SU-DHL-6 (cell line): Measurements from ENCODE around the gene MICAL2.

Source experiments
- H2AFZ ChIP-seq: fragments of 200-600 bp; sonication (generic); 2 replicates; pipeline ENCODE4 v1.6.1; 2014; ENCODE audit warnings: low read depth, mild to moderate bottlenecking, moderate library complexity, mixed read lengths, antibody characterized with exemption, low read length; ENCODE audit not compliant: severe bottlenecking
- H3F3A ChIP-seq: fragments of 200-600 bp; shearing (Covaris generic); 2 replicates; pipeline ENCODE4 v1.6.0; 2016; ENCODE audit warnings: antibody characterized with exemption, mild to moderate bottlenecking; ENCODE audit not compliant: insufficient read depth
- H3K27ac ChIP-seq: fragments of 200-600 bp; sonication (generic); 2 replicates; pipeline ENCODE4 v1.5.1; 2016; ENCODE audit warnings: low read depth, mild to moderate bottlenecking, low read length, moderate library complexity, mixed read lengths
- H3K27me3 ChIP-seq: fragments of 200-600 bp; sonication (generic), shearing (Covaris generic); 2 replicates; pipeline ENCODE4 v1.6.0; 2014; ENCODE audit warnings: mild to moderate bottlenecking, low read length
- H3K36me3 ChIP-seq: fragments of 200-600 bp; sonication (generic); 2 replicates; pipeline ENCODE4 v1.6.1; 2014; ENCODE audit warnings: mild to moderate bottlenecking, low read length, mixed read lengths
- H3K4me2 ChIP-seq: fragments of 300-600, 200-600 bp; shearing (Covaris generic), sonication (generic); 2 replicates; pipeline ENCODE4 v1.6.0; 2014; ENCODE audit warnings: low read length, low read depth, mild to moderate bottlenecking; ENCODE audit not compliant: poor library complexity, severe bottlenecking
- H3K4me3 ChIP-seq: fragments of 200-600 bp; sonication (generic); 2 replicates; pipeline ENCODE4 v1.5.1; 2014; ENCODE audit warnings: antibody characterized with exemption, low read length, mild to moderate bottlenecking, mixed read lengths; ENCODE audit not compliant: insufficient read depth, poor library complexity, severe bottlenecking
- H3K79me2 ChIP-seq: fragments of 200-600 bp; sonication (generic); 2 replicates; pipeline ENCODE4 v1.6.1; 2014; ENCODE audit warnings: mild to moderate bottlenecking, low read length, moderate library complexity; ENCODE audit not compliant: insufficient read depth
- H3K9ac ChIP-seq: fragments of 200-600 bp; sonication (generic); 2 replicates; pipeline ENCODE4 v1.7.0; 2014; ENCODE audit warnings: mild to moderate bottlenecking, low read length
- H3K9me2 ChIP-seq: fragments of 200-600 bp; sonication (generic); replicated peaks from 2 replicates; pipeline ENCODE4 v1.6.1; 2014; ENCODE audit warnings: low read length; ENCODE audit not compliant: insufficient read depth
- H3K9me3 ChIP-seq: fragments of 200-600 bp; sonication (generic); 2 replicates; pipeline ENCODE4 v1.6.1; 2014; ENCODE audit warnings: low read length, mixed read lengths; ENCODE audit not compliant: insufficient read depth
- H4K20me1 ChIP-seq: fragments of 200-600 bp; sonication (generic); 2 replicates; pipeline ENCODE4 v1.6.1; 2014; ENCODE audit warnings: low read depth, mild to moderate bottlenecking, antibody characterized with exemption, low read length, moderate library complexity, mixed read lengths
- EZH2phosphoT487 ChIP-seq: fragments of 200-600 bp; sonication (generic), shearing (Covaris generic); conservative IDR thresholded peaks from 2 replicates; pipeline ENCODE4 v1.6.1; 2018; ENCODE audit warnings: mild to moderate bottlenecking, antibody characterized with exemption, low read length, moderate library complexity, mixed read lengths
- TF ChIP-seq, protein P1 (sequence below): fragments of 200-600 bp; sonication (generic); IDR thresholded peaks from one replicate; pipeline ENCODE4 v1.5.1; 2017; ENCODE audit warnings: antibody characterized with exemption, mild to moderate bottlenecking, low read length, moderate library complexity; ENCODE audit not compliant: insufficient read depth, poor library complexity, severe bottlenecking

The MICAL2 gene

DNA sequence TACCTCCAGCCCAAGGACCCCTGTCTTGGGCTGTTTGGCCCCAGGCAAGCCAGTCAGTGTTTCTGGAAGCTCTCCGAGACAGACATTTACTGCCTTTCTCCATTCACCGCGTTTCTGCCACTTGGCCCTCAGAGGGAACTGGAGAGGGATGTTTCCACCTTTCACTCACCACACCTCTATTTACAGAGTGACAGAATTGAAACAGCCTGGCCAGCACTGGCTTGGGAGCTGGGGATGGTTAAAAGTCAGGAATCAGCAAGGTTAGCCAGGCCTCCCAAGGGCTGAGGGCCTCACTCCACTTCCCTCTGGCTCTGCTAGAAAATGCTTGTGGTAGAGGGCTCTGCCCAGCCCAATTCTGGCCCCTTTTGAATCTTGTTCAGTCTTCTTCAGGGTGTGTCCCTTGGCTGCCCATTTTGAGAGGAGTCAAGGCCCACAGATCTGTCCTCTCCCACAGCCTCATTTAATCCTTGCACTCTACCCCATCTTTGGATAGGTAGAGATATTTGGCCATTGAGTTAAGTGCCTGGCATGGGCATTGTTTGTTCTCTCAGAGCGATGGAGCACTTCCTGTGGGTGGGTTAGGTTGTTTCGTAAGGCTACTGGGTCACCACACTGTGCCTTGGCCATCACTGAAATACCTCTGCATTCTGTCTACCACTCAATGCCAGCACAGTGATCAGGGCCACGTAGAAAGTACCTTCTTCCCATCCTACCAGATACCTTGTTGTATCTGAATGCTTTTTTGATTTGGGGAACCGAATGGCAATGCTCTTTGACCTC is 119.2 kb downstream of the MICAL2 start:
- no peak for TF ChIP-seq EZH2phosphoT487
- TF ChIP-seq, protein P1, sequence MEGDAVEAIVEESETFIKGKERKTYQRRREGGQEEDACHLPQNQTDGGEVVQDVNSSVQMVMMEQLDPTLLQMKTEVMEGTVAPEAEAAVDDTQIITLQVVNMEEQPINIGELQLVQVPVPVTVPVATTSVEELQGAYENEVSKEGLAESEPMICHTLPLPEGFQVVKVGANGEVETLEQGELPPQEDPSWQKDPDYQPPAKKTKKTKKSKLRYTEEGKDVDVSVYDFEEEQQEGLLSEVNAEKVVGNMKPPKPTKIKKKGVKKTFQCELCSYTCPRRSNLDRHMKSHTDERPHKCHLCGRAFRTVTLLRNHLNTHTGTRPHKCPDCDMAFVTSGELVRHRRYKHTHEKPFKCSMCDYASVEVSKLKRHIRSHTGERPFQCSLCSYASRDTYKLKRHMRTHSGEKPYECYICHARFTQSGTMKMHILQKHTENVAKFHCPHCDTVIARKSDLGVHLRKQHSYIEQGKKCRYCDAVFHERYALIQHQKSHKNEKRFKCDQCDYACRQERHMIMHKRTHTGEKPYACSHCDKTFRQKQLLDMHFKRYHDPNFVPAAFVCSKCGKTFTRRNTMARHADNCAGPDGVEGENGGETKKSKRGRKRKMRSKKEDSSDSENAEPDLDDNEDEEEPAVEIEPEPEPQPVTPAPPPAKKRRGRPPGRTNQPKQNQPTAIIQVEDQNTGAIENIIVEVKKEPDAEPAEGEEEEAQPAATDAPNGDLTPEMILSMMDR, result no peak
- Histone ChIP-seq H3K27me3 (no peaks in the 10 kb centered on the region), H3K4me3 (no peak overlapping the region), H3K4me2 (no peak overlapping the region), H3F3A (no peaks in the 10 kb centered on the region), H3K27ac (no peak overlapping the region), H3K79me2 (no peaks in the 10 kb centered on the region), H2AFZ (no peak overlapping the region), H3K36me3 (no peaks in the 10 kb centered on the region), H3K9me3 (no peaks in the 10 kb centered on the region), H4K20me1 (no peaks in the 10 kb centered on the region), H3K9me2 (no peaks in the 10 kb centered on the region), H3K9ac (no peak overlapping the region)

GRCh38 chr11:12232160-12232559 is 121.8 kb downstream of the MICAL2 start:
- H3K4me3 ChIP-seq, result no peak overlapping the region
- H3K9ac ChIP-seq, result no peak overlapping the region
- H3K9me2 ChIP-seq, result no peaks in the 10 kb centered on the region
- H2AFZ ChIP-seq, result no peak overlapping the region
- H3K4me2 ChIP-seq, result no peak overlapping the region
- H3K9me3 ChIP-seq, result no peaks in the 10 kb centered on the region
- no peak overlapping the region for H3K27ac ChIP-seq
- no peaks in the 10 kb centered on the region for H3K36me3 ChIP-seq
- H3F3A ChIP-seq, result no peaks in the 10 kb centered on the region
- TF ChIP-seq EZH2phosphoT487, result no peak
- TF ChIP-seq, protein P1, result no peak
- H3K79me2 ChIP-seq, result no peaks in the 10 kb centered on the region
- no peaks in the 10 kb centered on the region for H4K20me1 ChIP-seq
- H3K27me3 ChIP-seq, result no peaks in the 10 kb centered on the region

- Histone ChIP-seq H3K27ac (no peak overlapping the region), H3F3A (no peaks in the 10 kb centered on the region), H3K27me3 (no peaks in the 10 kb centered on the region), H3K79me2 (no peaks in the 10 kb centered on the region), H2AFZ (no peak overlapping the region), H3K4me2 (no peak overlapping the region), H4K20me1 (no peaks in the 10 kb centered on the region), H3K9me3 (no peaks in the 10 kb centered on the region), H3K36me3 (no peaks in the 10 kb centered on the region), H3K9me2 (no peaks in the 10 kb centered on the region), H3K4me3 (no peak overlapping the region), H3K9ac (no peak overlapping the region)
- no peak for TF ChIP-seq EZH2phosphoT487
- TF ChIP-seq, protein P1, result no peak
These were observed 122.6 kb downstream of the MICAL2 start for GRCh38 chr11:12232817-12233601.
